IPS-18c (cell line): ENCODE results near the gene MEF2D.

Source experiments
- H3K4me3 ChIP-seq: 2 replicates; pipeline ENCODE4 v1.7.0; 2013; ENCODE audit warnings: low read depth, mild to moderate bottlenecking, low read length, moderate library complexity; ENCODE audit not compliant: insufficient read depth
- H3K9me3 ChIP-seq: one replicate; pipeline ENCODE4 v1.6.1; 2013; ENCODE audit warnings: mild to moderate bottlenecking, low read length, moderate library complexity; ENCODE audit not compliant: control insufficient read depth, insufficient read depth

Gene MEF2D

GRCh38 chr1:156445789-156446263 is 54.7 kb downstream of the MEF2D start:
- Histone ChIP-seq H3K9me3 (no peaks in the 10 kb centered on the region), H3K4me3 (no peak overlapping the region)

GRCh38 chr1:156444407-156445001 is 56.1 kb downstream of the MEF2D start:
- H3K9me3 ChIP-seq: no peaks in the 10 kb centered on the region
- no peak overlapping the region for H3K4me3 ChIP-seq

GRCh38 chr1:156443286-156443685 is 57.3 kb downstream of the MEF2D start:
- no peaks in the 10 kb centered on the region for H3K9me3 ChIP-seq
- no peak overlapping the region for H3K4me3 ChIP-seq

- no peak overlapping the region for H3K4me3 ChIP-seq
- no peaks in the 10 kb centered on the region for H3K9me3 ChIP-seq
Measured at GRCh38 chr1:156440654-156441437, 59.7 kb downstream of the MEF2D start.

- Histone ChIP-seq H3K4me3 (no peak overlapping the region), H3K9me3 (no peaks in the 10 kb centered on the region)
Measured at GRCh38 chr1:156439777-156440183, 60.8 kb downstream of the MEF2D start.

- no peak overlapping the region for H3K4me3 ChIP-seq
- no peaks in the 10 kb centered on the region for H3K9me3 ChIP-seq
Measured at GRCh38 chr1:156439036-156439776, 61.4 kb downstream of the MEF2D start.

GRCh38 chr1:156438278-156438987 is 62.1 kb downstream of the MEF2D start:
- Histone ChIP-seq H3K4me3 (no peak overlapping the region), H3K9me3 (no peaks in the 10 kb centered on the region)

DNA sequence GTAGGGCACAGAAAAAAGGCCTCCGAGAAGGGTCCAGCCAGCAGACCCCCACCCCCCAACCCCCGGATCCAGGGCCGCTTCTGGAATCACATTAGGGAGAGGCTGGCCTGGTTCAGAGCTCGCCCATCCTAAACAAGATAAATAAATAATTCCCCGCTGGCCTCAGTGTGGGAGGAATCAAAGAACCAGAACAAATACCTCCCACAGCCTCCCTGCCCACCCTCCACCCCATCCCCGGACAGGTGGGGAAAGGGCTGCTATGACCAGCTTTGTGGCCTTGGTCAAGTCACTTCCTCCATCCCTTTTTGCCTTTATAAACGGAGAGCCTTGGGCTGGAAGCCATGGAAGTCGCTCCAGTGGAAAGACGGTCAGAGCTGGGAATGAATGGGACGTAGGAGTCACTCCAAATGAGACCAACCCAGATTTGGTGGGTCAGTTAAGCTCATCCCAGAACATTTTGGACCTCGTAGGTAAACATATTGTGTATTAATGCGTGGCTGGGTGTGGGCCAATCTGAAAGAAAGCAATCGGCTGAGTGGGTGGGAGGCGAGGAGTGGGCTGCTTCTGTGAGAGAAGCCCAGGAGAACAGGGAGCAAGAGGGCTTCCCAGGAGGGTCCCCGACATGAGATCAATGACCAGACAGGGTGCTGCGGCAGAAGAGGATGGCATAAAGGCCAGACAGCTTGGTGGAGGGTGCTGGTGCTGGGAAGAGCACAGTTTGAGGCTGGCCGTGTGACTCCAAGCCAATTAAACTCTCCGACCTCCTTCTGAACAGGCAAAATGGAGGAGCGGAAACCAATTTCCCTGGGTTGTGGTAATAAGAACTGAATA is 63.3 kb downstream of the MEF2D start:
- Histone ChIP-seq H3K9me3 (no peaks in the 10 kb centered on the region), H3K4me3 (no peak overlapping the region)

- Histone ChIP-seq H3K4me3 (no peak overlapping the region; the same call in 1 of the 2 replicates), H3K9me3 (no peaks in the 10 kb centered on the region)
Measured at GRCh38 chr1:156436141-156437036, 64.2 kb downstream of the MEF2D start.

DNA sequence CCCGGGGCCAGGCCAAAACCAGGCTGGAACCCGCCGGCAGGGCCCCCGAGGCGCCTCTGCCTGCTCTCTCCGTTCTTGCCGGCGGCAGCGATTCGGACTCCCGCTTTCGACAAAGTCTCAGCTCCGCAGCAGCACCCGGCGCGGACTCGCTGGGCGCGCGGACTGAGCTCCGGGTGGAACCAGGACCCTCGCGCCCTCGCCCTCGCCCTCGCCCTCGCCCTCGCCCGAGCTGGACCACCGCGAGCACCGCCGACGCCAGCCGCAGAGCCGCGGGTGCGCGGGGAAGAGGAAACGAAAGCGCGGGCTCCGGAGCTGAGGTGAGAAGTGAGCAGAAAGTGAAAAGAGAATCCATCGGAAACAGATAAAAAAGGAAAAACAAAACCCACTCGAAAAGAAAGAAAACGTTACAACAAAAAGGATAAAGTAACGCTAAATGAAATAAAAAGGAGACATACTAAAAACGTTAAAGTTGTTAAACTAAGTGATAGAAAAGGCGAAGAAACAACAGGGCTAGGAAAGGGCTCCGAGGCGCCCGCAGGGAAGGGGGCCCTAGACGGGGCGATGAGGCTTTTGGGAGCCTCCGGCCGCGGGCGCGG is 64.9 kb downstream of the MEF2D start:
- Histone ChIP-seq H3K4me3 (no peak overlapping the region), H3K9me3 (no peaks in the 10 kb centered on the region)

GRCh38 chr1:156434989-156435544 is 65.5 kb downstream of the MEF2D start:
- Histone ChIP-seq H3K9me3 (no peaks in the 10 kb centered on the region), H3K4me3 (no peak overlapping the region)

DNA sequence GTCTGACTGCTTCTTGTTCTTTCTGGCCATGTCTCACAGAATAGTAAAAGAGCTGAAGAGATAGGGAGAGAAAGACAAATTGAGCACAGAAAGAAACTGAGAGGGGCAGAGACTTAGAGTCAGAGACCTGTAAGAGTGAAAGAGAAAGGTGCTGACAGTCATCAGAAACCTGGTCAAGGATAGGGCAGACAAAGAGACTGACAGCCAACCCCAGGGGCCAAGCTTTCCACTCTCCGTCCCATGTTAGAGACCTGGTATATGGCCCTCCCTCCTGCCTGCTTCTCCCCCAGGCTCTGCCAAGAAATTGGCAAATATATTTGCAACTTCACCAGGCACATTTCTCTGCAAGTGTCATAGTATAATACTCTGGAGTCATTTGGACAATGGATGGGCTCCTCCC is 67.0 kb downstream of the MEF2D start:
- H3K4me3 ChIP-seq: no peak overlapping the region

GRCh38 chr1:156433032-156433431 is 67.5 kb downstream of the MEF2D start:
- H3K9me3 ChIP-seq: no peaks in the 10 kb centered on the region
- no peak overlapping the region for H3K4me3 ChIP-seq

More for the DNA sequence above, 67.0 kb downstream of the MEF2D start:
- no peaks in the 10 kb centered on the region for H3K9me3 ChIP-seq

- H3K9me3 ChIP-seq: no peaks in the 10 kb centered on the region
Measured at GRCh38 chr1:156432669-156433018, 67.9 kb downstream of the MEF2D start.

More at GRCh38 chr1:156432669-156433018, 67.9 kb downstream of the MEF2D start:
- no peak overlapping the region; the same call in 1 of the 2 replicates for H3K4me3 ChIP-seq
